Pancreas (tissue), 10 donors: Measurements from ENCODE around the gene ZNF14. TPM values are rescaled to one million over a fixed set of nuclear protein-coding genes. Genes with fewer than 3 reads are reported as not detected.
"Not testable (repeated sequence)": the region's sequence is repeated elsewhere in the genome, so short reads cannot be mapped to it uniquely, and the experiment has no call there.

Experiments used
- ATAC-seq, 4 donors: fragments of 200-7000 bp; cut with Tn5 transposase; one replicate each; pipeline versions ENCODE4 v1.8.0 to v1.9.1; 2020; ENCODE audit warnings: mild to moderate bottlenecking in 4 of 4, moderate library complexity in 4 of 4
- DNase-seq, 6 donors: peaks; one replicate each; pipeline ENCODE4 v3.0.0-alpha.2; 2020
- FAIRE-seq: peaks from 2 replicates; lab custom pipeline; 2012; peaks lifted over from hg19 to GRCh38; lab: Jason Lieb, UNC
- H3K27ac ChIP-seq, 4 donors: fragments of 200-600 bp; sonication (generic); 1 replicate in 3 of 4; 2 replicates in 1 of 4; pipeline versions ENCODE4 v1.5.0 to v1.8.0; 2020
- H3K27me3 ChIP-seq, 4 donors: fragments of 200-600 bp; one replicate each; pipeline ENCODE4 v1.8.0; 2021
- H3K36me3 ChIP-seq, 3 donors: fragments of 200-600 bp; sonication (generic) in 1 of 3; one replicate each; pipeline versions ENCODE4 v1.5.0 to v1.8.0; 2020 to 2021
- H3K4me1 ChIP-seq, 3 donors: fragments of 200-600 bp; one replicate each; pipeline ENCODE4 v1.8.0; 2021
- H3K4me3 ChIP-seq, 4 donors: fragments of 200-600 bp; sonication (generic) in 2 of 4; one replicate each; pipeline versions ENCODE4 v1.5.0 to v1.8.0; 2020 to 2021
- H3K9me3 ChIP-seq, 4 donors: fragments of 200-600 bp; one replicate each; pipeline ENCODE4 v1.8.0; 2021
- CTCF ChIP-seq, 4 donors: fragments of 200-600 bp; sonication (generic) in 3 of 4; IDR thresholded peaks; one replicate each; pipeline versions ENCODE4 v1.5.0 to v1.8.0; 2021; ENCODE audit warnings: antibody characterized with exemption in 4 of 4
- WGBS, 2 donors: extraction: QIAGEN DNeasy Blood & Tissue Kit; methylation state at CpG; one replicate each; pipeline ENCODE4 v1.1.7; 2013; 5-methylcytosine and 5-hydroxymethylcytosine counted together
- intact Hi-C, 3 donors: fragments of 100-400 bp; cut with DNase I; formaldehyde crosslinking; loops; one replicate each; pipeline versions ENCODE4 v1.11.1 to v1.14.2; 2022
- polyA plus RNA-seq, 2 donors: library from polyadenylated mRNA; stranded (reverse); fragments of 200-250 nt; gene quantifications; one replicate each; pipeline ENCODE4 v1.2.3, GENCODE V29; 2013
- total RNA-seq, 6 donors: library from RNA; stranded (reverse); fragmentation: NEBNext Ultra II Directional in 4 of 6; extraction: Animal tissue kit (Norgen Biotek cat#: 25700) in 4 of 6; gene quantifications; one replicate each; pipeline versions ENCODE4 v1.2.1 to v1.2.4, GENCODE V29; 2021 to 2023
- donor health status: healthy with polysubstance abuse.
- donor health status: DM: no; HTN: no; CAD: no; lungs with moderate emphysema.
- donor health status: DM: no; HTN: no; CAD: no.
- donor health status: control.
- donor health status: control.
- donor health status: Bipolar disorder and iron deficiency.
- donor health status: DM: yes; HTN: yes; CAD: no.
- donor health status: DM: no; HTN: no; CAD: no.
- donor health status: DM: no; HTN: no; CAD: no.
- donor health status: DM: yes; HTN: yes; CAD: no.

ZNF14 gene
- total and polyA plus RNA-seq, 8 donors: 2.0 to 4.5 (median 3.1) TPM

- 97 to 99% methylated on average over 6 of the region's 6 CpGs for WGBS, 2 donors
- FAIRE-seq (no peak), DNase-seq (no peak), ATAC-seq (no peak)
- Histone ChIP-seq H3K9me3 (no peaks in the 10 kb centered on the region), H3K4me3 (no peak overlapping the region), H3K36me3 (peaks cover 0 to 11% (median 3%) of the 10 kb centered on the region in 3 donors), H3K4me1 (peaks cover 0 to 7% (median 0%) of the 10 kb centered on the region in 3 donors), H3K27me3 (no peaks in the 10 kb centered on the region), H3K27ac (no peak overlapping the region)
- TF ChIP-seq CTCF (IDR thresholded peaks at IDR 0.05): no peak
- intact Hi-C loops: no loop called here
These were observed 58.6 kb downstream of the ZNF14 start for GRCh38 chr19:19674315-19674714.

- intact Hi-C loops: no loop called here
- DNase-seq (no peak), ATAC-seq (no peak), FAIRE-seq (no peak)
- Histone ChIP-seq H3K27ac (no peak overlapping the region), H3K9me3 (no peaks in the 10 kb centered on the region), H3K4me3 (no peak overlapping the region), H3K27me3 (no peaks in the 10 kb centered on the region), H3K36me3 (no peaks in the 10 kb centered on the region), H3K4me1 (peaks cover 0 to 7% (median 0%) of the 10 kb centered on the region in 3 donors)
- 96% methylated on average over 3 of the region's 3 CpGs for WGBS, 2 donors
- TF ChIP-seq CTCF (IDR thresholded peaks at IDR 0.05): no peak
These were observed 60.1 kb downstream of the ZNF14 start for GRCh38 chr19:19672816-19673215.

GRCh38 chr19:19670070-19670551 is 62.8 kb downstream of the ZNF14 start:
- Histone ChIP-seq H3K4me3 (peak overlapping the region in 2 of 4 donors; percentile 93 to 97), H3K9me3 (no peaks in the 10 kb centered on the region), H3K27ac (no peak overlapping the region), H3K4me1 (peaks cover 0 to 7% (median 0%) of the 10 kb centered on the region in 3 donors), H3K27me3 (no peaks in the 10 kb centered on the region), H3K36me3 (no peaks in the 10 kb centered on the region)
- FAIRE-seq (no peak), ATAC-seq (no peak), DNase-seq (no peak)
- WGBS, 2 donors: 74 to 75% methylated on average over 10 of the region's 10 CpGs
- intact Hi-C loops: no loop called here
- no peak for TF ChIP-seq CTCF (IDR thresholded peaks at IDR 0.05)

- Histone ChIP-seq H3K27ac (peak within 1 kb of the TSS; percentile 70 to 85 (median 78)), H3K36me3 (no peaks in the 10 kb centered on the region), H3K4me3 (peak within 1 kb of the TSS; percentile 70 to 97 (median 93)), H3K27me3 (no peaks in the 10 kb centered on the region), H3K4me1 (peaks cover 0 to 7% (median 0%) of the 10 kb centered on the region in 3 donors), H3K9me3 (no peaks in the 10 kb centered on the region)
- FAIRE-seq (no peak), ATAC-seq (peak; percentile 72 to 89 (median 83)), DNase-seq (peak; percentile 88 to 96 (median 90))
- TF ChIP-seq CTCF (IDR thresholded peaks at IDR 0.05): no peak
- intact Hi-C loops: no loop called here
- 8% methylated on average over 36 of the region's 36 CpGs for WGBS, 2 donors
These were observed 64.5 kb downstream of the ZNF14 start, which contains the start of gene ZNF101 for GRCh38 chr19:19668230-19669012. Gene ZNF101 (plus strand): TSS chr19:19668839. CDS start chr19:19668964, 125 bp downstream.

DNA sequence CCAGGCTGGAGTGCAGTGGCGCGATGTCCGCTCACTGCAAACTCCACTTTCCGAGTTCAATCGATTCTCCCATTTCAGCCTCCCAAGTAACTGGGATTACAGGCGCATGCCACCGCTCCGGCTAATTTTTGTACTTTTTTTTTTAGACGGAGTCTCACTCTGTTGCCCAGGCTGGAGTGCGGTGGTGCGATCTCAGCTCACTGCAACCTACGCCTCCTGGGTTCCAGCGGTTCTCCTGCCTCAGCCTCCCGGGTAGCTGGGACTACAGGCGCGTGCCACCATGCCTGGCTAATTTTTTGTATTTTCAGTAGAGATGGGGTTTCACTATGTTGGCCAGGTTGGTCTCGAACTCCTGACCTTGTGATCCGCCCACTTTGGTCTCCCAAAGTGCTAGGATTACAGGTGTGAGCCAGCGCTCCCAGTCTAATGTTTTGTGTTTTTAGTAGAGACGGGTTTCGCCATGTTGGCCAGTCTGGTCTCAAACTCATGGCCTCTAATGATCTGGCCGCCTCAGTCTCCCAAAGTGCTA is 67.4 kb downstream of the ZNF14 start:
- FAIRE-seq, H3K27ac ChIP-seq, H3K36me3 ChIP-seq, H3K4me3 ChIP-seq, H3K27me3 ChIP-seq, intact Hi-C loops, ATAC-seq, H3K9me3 ChIP-seq: not testable (repeated sequence)
- 96 to 97% methylated on average over 22 of the region's 22 CpGs for WGBS, 2 donors
- DNase-seq: peak in 2 of 6 donors; percentile 15 to 30
- peaks cover 0 to 15% (median 7%) of the 10 kb centered on the region in 3 donors for H3K4me1 ChIP-seq
